ENCODE measurements around the gene CCDC17. TPM values are rescaled to one million over a fixed set of nuclear protein-coding genes. Genes with fewer than 3 reads are reported as not detected.

Gene CCDC17
- total RNA-seq, 4 donors from 2014 or later: 3.2 to 6.5 (median 4.0) TPM

DNA sequence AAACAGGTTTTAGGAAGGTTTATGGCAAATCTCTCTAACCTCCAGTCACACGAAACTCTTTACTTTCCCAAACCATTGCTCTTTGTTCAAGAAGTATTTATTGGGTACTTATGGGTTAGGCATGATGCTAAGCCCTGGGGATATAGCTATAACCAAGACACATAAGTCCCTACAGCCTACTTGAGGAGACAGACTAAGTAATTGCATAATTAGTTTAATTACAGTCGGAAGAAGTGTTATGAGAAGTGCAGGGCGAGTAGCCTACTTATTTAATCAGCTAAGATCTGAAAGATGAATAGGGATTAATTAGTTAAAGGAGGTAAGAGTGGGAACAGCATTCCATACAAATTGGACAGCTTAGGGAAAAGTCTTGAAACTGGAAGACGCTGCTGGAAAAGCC lies 53.2 kb downstream of the CCDC17 start:
- H3K9me3 ChIP-seq: no peaks in the 10 kb centered on the region
- H3K36me3 ChIP-seq: peaks cover 36% of the 10 kb centered on the region
- no peaks in the 10 kb centered on the region for H3K27me3 ChIP-seq
- 73% methylated on average over 4 of the region's 4 CpGs for WGBS
- no peak overlapping the region for H3K4me3 ChIP-seq
- no peak overlapping the region for H3K27ac ChIP-seq
- TF ChIP-seq EP300 (IDR thresholded peaks at IDR 0.05) (no peak), POLR2AphosphoS5 (IDR thresholded peaks at IDR 0.05) (no peak), POLR2A (IDR thresholded peaks at IDR 0.05) (no peak)
- TF ChIP-seq, protein P1, sequence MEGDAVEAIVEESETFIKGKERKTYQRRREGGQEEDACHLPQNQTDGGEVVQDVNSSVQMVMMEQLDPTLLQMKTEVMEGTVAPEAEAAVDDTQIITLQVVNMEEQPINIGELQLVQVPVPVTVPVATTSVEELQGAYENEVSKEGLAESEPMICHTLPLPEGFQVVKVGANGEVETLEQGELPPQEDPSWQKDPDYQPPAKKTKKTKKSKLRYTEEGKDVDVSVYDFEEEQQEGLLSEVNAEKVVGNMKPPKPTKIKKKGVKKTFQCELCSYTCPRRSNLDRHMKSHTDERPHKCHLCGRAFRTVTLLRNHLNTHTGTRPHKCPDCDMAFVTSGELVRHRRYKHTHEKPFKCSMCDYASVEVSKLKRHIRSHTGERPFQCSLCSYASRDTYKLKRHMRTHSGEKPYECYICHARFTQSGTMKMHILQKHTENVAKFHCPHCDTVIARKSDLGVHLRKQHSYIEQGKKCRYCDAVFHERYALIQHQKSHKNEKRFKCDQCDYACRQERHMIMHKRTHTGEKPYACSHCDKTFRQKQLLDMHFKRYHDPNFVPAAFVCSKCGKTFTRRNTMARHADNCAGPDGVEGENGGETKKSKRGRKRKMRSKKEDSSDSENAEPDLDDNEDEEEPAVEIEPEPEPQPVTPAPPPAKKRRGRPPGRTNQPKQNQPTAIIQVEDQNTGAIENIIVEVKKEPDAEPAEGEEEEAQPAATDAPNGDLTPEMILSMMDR (IDR thresholded peaks at IDR 0.05): no peak
- DNase-seq (ENCODE audit: low spot score in 2 of 2): no peak
- H3K4me1 ChIP-seq: peaks cover 30% of the 10 kb centered on the region

Other genes with a start within 250 kb of the CCDC17 start
- 10 to 100 TPM; 16.0 to 28.9 (median 22.8) TPM for gene TESK2, start 132.9 kb downstream of the CCDC17 start, total RNA-seq
- 1 to 10 TPM in 1 of 4 donors, under 1 TPM in 3; 0.64 to 1.3 (median 0.83) TPM for gene CCDC163, start 124.0 kb downstream of the CCDC17 start, total RNA-seq
- 1 to 10 TPM; 2.3 to 4.2 (median 3.1) TPM for gene MMACHC, start 123.8 kb downstream of the CCDC17 start, total RNA-seq
- 100 to 1,000 TPM; 134 to 365 (median 296) TPM for gene PRDX1, start 102.2 kb downstream of the CCDC17 start, total RNA-seq
- gene AKR1A1, start 73.2 kb downstream of the CCDC17 start, total RNA-seq: 10 to 100 TPM; 60.1 to 87.1 (median 82.8) TPM
- 10 to 100 TPM; 44.2 to 79.3 (median 55.9) TPM for gene NASP, start 40.0 kb downstream of the CCDC17 start, total RNA-seq
- 100 to 1,000 TPM; 121 to 219 (median 131) TPM for gene GPBP1L1, start 62.5 kb upstream of the CCDC17 start, total RNA-seq
- 10 to 100 TPM; 13.8 to 27.7 (median 19.3) TPM for gene TMEM69, start 64.1 kb upstream of the CCDC17 start, total RNA-seq
- gene IPP, start 126.6 kb upstream of the CCDC17 start, total RNA-seq: 10 to 100 TPM in 3 of 4 donors, 1 to 10 TPM in 1; 7.0 to 11.8 (median 11.3) TPM
- gene MAST2, start 179.6 kb upstream of the CCDC17 start, total RNA-seq: 10 to 100 TPM; 15.4 to 21.6 (median 20.1) TPM

Data from suprapubic skin (tissue), 4 donors.